Brain microvascular endothelial cell (primary cell): ENCODE results near the gene MBOAT7.

Experiments used
- DNase-seq: peaks from one replicate; pipeline ENCODE4 v3.0.0-alpha.2; 2020
- H3K27ac ChIP-seq: fragments of 250-450 bp; sonication (Bioruptor Pico); 2 replicates; pipeline ENCODE4 v1.5.1; 2020; ENCODE audit warnings: mild to moderate bottlenecking, moderate library complexity
- H3K27me3 ChIP-seq: fragments of 250-450 bp; sonication (Bioruptor Pico); replicated peaks from 2 replicates; pipeline ENCODE4 v1.5.1; 2020; ENCODE audit warnings: mild to moderate bottlenecking
- H3K36me3 ChIP-seq: fragments of 250-450 bp; sonication (Bioruptor Pico); replicated peaks from 2 replicates; pipeline ENCODE4 v1.5.1; 2020; ENCODE audit warnings: mild to moderate bottlenecking
- H3K4me3 ChIP-seq: 2 replicates; pipeline ENCODE4 v1.5.1; 2011; ENCODE audit warnings: low read depth, mild to moderate bottlenecking, control low read depth, low read length, moderate library complexity
- in situ Hi-C: cut with HindIII; loops from 2 replicates; pipeline ENCODE4 v1.10.0; 2017; ENCODE audit warnings: low sequenced_read_pairs, low pct_ligation_motif_present
- TF ChIP-seq, protein P1 (sequence below): IDR thresholded peaks from 2 replicates; pipeline ENCODE4 v1.5.1; 2011; ENCODE audit warnings: low read depth, mild to moderate bottlenecking, moderate library complexity, low read length, control low read depth, inconsistent platforms; ENCODE audit errors: missing control alignments

MBOAT7 gene

DNA sequence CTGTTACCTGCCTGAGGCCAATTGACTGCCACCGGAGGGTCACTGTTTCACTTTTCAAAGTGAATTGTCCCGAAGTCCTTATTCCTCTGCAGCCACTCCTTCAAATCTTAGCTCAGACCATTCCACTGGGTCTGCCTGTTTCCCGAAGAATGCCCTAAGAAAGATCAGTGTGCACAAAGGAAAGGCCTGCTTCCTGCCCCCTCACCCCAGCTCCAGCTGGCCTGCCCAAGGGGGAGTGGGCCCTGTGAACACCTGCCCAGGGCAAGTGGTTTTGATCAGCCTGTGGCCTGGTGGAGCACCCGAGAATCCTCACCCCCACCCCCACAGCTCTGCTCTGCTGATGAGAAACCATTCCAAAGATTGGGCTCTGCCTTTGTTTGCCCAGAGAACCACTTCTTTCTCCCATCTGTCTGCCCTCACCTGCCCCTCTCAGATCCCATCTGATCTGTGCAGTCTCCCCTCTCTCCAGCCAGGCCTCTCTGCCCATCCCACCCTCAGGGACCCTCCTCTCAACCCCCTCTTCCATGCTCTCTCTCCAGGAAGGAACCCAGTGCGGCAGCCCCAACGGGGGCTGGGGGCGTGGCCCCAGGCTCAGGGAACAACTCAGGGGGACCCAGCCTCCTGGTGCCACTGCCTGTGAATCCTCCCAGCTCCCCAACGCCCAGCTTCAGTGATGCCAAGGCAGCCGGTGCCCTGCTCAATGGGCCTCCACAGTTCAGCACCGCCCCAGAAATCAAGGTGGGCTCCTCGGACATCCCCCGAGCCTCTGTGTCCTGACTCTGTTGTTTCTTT lies 40.2 kb downstream of the MBOAT7 start:
- in situ Hi-C loops: no loop called here

DNA sequence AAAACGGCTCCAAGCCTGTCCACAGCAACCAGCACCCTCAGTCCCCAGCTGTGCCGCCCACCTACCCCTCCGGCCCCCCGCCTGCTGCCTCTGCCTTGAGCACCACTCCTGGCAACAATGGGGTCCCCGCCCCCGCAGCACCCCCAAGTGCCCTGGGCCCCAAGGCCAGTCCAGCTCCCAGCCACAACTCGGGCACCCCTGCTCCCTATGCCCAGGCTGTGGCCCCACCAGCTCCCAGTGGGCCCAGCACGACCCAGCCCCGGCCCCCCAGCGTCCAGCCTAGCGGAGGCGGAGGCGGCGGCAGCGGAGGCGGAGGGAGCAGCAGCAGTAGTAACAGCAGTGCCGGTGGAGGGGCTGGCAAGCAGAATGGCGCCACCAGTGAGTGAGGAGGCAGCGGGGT lies 41.2 kb downstream of the MBOAT7 start:
- H3K4me3 ChIP-seq: no peak overlapping the region
- H3K27ac ChIP-seq: no peak overlapping the region
- TF ChIP-seq, protein P1, sequence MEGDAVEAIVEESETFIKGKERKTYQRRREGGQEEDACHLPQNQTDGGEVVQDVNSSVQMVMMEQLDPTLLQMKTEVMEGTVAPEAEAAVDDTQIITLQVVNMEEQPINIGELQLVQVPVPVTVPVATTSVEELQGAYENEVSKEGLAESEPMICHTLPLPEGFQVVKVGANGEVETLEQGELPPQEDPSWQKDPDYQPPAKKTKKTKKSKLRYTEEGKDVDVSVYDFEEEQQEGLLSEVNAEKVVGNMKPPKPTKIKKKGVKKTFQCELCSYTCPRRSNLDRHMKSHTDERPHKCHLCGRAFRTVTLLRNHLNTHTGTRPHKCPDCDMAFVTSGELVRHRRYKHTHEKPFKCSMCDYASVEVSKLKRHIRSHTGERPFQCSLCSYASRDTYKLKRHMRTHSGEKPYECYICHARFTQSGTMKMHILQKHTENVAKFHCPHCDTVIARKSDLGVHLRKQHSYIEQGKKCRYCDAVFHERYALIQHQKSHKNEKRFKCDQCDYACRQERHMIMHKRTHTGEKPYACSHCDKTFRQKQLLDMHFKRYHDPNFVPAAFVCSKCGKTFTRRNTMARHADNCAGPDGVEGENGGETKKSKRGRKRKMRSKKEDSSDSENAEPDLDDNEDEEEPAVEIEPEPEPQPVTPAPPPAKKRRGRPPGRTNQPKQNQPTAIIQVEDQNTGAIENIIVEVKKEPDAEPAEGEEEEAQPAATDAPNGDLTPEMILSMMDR: no peak
- peaks cover 88% of the 10 kb centered on the region for H3K36me3 ChIP-seq
- no peak for DNase-seq
- in situ Hi-C loops: no loop called here
- H3K27me3 ChIP-seq: no peaks in the 10 kb centered on the region

More for the DNA sequence above, 40.2 kb downstream of the MBOAT7 start:
- TF ChIP-seq, protein P1: no peak
- Histone ChIP-seq H3K36me3 (peaks cover 88% of the 10 kb centered on the region), H3K27ac (no peak overlapping the region), H3K27me3 (no peaks in the 10 kb centered on the region), H3K4me3 (no peak overlapping the region)
- no peak for DNase-seq

DNA sequence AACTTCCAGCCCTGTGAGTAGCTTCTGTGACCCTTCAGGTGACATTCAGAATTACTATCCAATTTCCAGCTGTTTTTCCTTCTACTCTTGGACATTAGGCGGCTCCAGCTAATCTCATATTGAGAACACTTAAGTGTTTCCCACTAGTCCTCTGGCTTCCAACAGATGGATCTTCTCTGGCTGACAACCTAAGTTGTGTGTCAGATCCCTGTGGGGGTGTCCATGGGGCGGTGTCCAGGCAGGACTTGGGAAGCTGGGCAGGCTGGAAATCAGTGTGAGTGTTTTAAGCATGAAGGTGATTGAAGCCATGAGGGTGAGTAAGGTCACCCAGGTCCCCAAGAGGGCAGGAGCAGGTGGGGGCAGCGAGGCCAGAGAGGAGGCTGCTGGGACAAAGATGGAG lies 41.7 kb downstream of the MBOAT7 start:
- H3K36me3 ChIP-seq: peaks cover 88% of the 10 kb centered on the region
- TF ChIP-seq, protein P1: no peak

DNA sequence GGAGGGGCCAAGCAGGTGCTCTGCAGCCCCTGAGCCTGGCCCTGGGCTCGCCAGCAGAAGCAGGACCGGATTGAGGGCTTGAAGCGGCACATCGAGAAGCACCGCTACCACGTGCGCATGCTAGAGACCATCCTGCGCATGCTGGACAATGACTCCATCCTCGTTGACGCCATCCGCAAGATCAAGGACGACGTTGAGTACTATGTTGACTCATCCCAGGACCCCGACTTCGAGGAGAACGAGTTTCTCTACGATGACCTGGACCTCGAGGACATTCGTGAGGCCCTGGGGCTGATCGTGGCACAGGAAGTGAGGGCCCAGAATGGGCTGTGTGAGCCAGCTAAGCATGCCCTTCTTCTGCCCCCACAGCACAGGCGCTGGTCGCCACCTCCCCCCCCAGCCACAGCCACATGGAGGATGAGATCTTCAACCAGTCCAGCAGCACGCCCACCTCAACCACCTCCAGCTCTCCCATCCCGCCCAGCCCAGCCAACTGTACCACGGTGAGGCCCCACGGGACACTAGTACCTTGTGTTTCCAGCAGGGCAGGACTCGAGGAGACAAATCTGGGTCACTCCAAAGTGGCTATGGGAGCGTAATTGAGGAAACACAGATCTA lies 43.7 kb downstream of the MBOAT7 start:
- TF ChIP-seq, protein P1: no peak

More for the DNA sequence above, 41.7 kb downstream of the MBOAT7 start:
- no peak overlapping the region for H3K4me3 ChIP-seq
- no peaks in the 10 kb centered on the region for H3K27me3 ChIP-seq
- in situ Hi-C loops: no loop called here
- H3K27ac ChIP-seq: no peak overlapping the region
- no peak for DNase-seq

DNA sequence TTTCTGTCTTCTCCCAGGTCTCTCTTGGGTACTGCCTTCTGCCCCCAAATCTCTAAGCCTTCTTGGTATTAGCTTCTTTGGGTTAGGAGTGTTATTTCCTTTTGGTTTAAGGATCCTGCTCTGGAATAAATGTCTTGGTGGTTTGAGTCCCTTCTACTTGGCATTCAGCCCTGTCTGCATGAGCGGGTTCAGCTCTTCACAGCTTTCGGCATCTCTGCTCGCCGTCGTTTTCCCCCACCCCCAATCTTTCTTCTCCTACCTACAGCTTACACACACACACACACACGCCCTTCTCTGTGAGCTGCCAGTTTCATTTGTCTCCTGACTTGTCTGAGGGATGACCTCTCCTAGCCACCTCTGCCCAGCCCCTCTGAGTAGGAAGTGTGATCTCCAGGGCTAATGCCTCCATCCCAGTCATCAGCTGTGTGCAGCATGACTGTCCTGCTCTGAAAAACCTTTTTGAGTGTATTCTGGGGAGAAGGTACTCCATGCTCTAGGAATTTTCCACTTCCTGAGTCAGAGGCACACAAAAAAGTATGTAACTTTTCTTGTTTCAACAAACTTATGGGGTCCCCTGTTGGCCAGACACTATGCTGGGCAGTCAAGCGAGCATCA lies 47.1 kb downstream of the MBOAT7 start:
- in situ Hi-C loops: no loop called here
- H3K27me3 ChIP-seq: no peaks in the 10 kb centered on the region
- TF ChIP-seq, protein P1: peak; percentile 3
- H3K4me3 ChIP-seq: no peak overlapping the region
- no peak for DNase-seq
- no peak overlapping the region for H3K27ac ChIP-seq
- H3K36me3 ChIP-seq: peaks cover 48% of the 10 kb centered on the region

More for the DNA sequence above, 43.7 kb downstream of the MBOAT7 start:
- no peak for DNase-seq
- Histone ChIP-seq H3K27ac (no peak overlapping the region), H3K36me3 (peaks cover 72% of the 10 kb centered on the region), H3K27me3 (no peaks in the 10 kb centered on the region), H3K4me3 (no peak overlapping the region)
- in situ Hi-C loops: no loop called here
